NK-92 treated with Interleukin-12 subunit alpha and Interleukin-12 subunit beta, amount 100 ng/mL, for 24 hours (cell line): ENCODE measurements around the gene CACNA2D4.

ENCODE experiments used
- DNase-seq: peaks from one replicate; lab custom pipeline; 2025; lab: John Stamatoyannopoulos, UW

Gene CACNA2D4

GRCh38 chr12:1870086-1870485 lies 48.4 kb downstream of the CACNA2D4 start:
- no peak for DNase-seq

GRCh38 chr12:1869145-1869544 lies 49.3 kb downstream of the CACNA2D4 start:
- DNase-seq: no peak

GRCh38 chr12:1865284-1865866 lies 53.1 kb downstream of the CACNA2D4 start:
- no peak for DNase-seq

- no peak for DNase-seq
These were observed 53.6 kb downstream of the CACNA2D4 start for GRCh38 chr12:1864867-1865266.

- DNase-seq: no peak
These were observed 54.0 kb downstream of the CACNA2D4 start for GRCh38 chr12:1864456-1864855.

GRCh38 chr12:1863823-1864222 lies 54.6 kb downstream of the CACNA2D4 start:
- DNase-seq: no peak

- no peak for DNase-seq
These were observed 55.5 kb downstream of the CACNA2D4 start for GRCh38 chr12:1862973-1863372.

GRCh38 chr12:1859643-1860042 lies 58.8 kb downstream of the CACNA2D4 start:
- no peak for DNase-seq

- no peak for DNase-seq
These were observed 60.0 kb downstream of the CACNA2D4 start for GRCh38 chr12:1858456-1858855.

GRCh38 chr12:1857821-1858220 lies 60.6 kb downstream of the CACNA2D4 start:
- DNase-seq: no peak

GRCh38 chr12:1857086-1857485 lies 61.4 kb downstream of the CACNA2D4 start:
- DNase-seq: no peak

GRCh38 chr12:1855241-1855640 lies 63.2 kb downstream of the CACNA2D4 start:
- DNase-seq: no peak

GRCh38 chr12:1853716-1854115 lies 64.7 kb downstream of the CACNA2D4 start:
- DNase-seq: no peak

- DNase-seq: no peak
These were observed 66.4 kb downstream of the CACNA2D4 start for GRCh38 chr12:1852076-1852475.

- DNase-seq: no peak
These were observed 67.2 kb downstream of the CACNA2D4 start for GRCh38 chr12:1851151-1851701.

- DNase-seq: no peak
These were observed 69.7 kb downstream of the CACNA2D4 start for GRCh38 chr12:1848745-1849144.

GRCh38 chr12:1848146-1848545 lies 70.3 kb downstream of the CACNA2D4 start:
- DNase-seq: no peak

- no peak for DNase-seq
These were observed 71.0 kb downstream of the CACNA2D4 start for GRCh38 chr12:1847411-1847810.

GRCh38 chr12:1846421-1847405 lies 71.7 kb downstream of the CACNA2D4 start:
- no peak for DNase-seq

- no peak for DNase-seq
These were observed 72.6 kb downstream of the CACNA2D4 start for GRCh38 chr12:1845886-1846285.

GRCh38 chr12:1845427-1845826 lies 73.0 kb downstream of the CACNA2D4 start:
- no peak for DNase-seq

GRCh38 chr12:1844661-1845409 lies 73.6 kb downstream of the CACNA2D4 start:
- no peak for DNase-seq
